CD14-positive monocyte (primary cell): ENCODE results near the gene HIVEP3. TPM values are rescaled to one million over a fixed set of nuclear protein-coding genes. Genes with fewer than 3 reads are reported as not detected.

Source experiments
- DNase-seq, 3 donors: peaks; one replicate each; pipeline ENCODE4 v3.0.0-alpha.2; 2011 to 2022
- H2AFZ ChIP-seq: 2 replicates; pipeline ENCODE4 v1.6.0; 2012; ENCODE audit warnings: mild to moderate bottlenecking, low read depth, low read length, inconsistent platforms; ENCODE audit not compliant: insufficient read depth, poor library complexity, severe bottlenecking
- H3K27ac ChIP-seq, 2 donors: 1 replicate in 1 of 2; 2 replicates in 1 of 2; pipeline ENCODE4 v1.5.1; 2012 to 2013; ENCODE audit warnings: low read length in 2 of 2, control low read depth in 1 of 2, inconsistent platforms in 1 of 2, low read depth in 1 of 2, mild to moderate bottlenecking in 1 of 2
- H3K27me3 ChIP-seq, 2 donors: one replicate each; pipeline versions ENCODE4 v1.6.0 to v1.6.1; 2011 to 2013; ENCODE audit warnings: low read length in 2 of 2; ENCODE audit not compliant: control insufficient read depth in 2 of 2, insufficient read depth in 2 of 2
- H3K36me3 ChIP-seq, 2 donors: replicated peaks in 1 of 2; 1 replicate in 1 of 2; 2 replicates in 1 of 2; pipeline versions ENCODE4 v1.5.1 to v1.6.1; 2012 to 2013; ENCODE audit warnings: low read length in 2 of 2, control low read depth in 1 of 2, inconsistent platforms in 1 of 2, mild to moderate bottlenecking in 1 of 2; ENCODE audit not compliant: insufficient read depth in 2 of 2, control insufficient read depth in 1 of 2
- H3K4me1 ChIP-seq, 2 donors: 1 replicate in 1 of 2; 2 replicates in 1 of 2; pipeline versions ENCODE4 v1.5.1 to v1.6.1; 2012 to 2013; ENCODE audit warnings: low read length in 2 of 2, control low read depth in 1 of 2, inconsistent platforms in 1 of 2, mild to moderate bottlenecking in 1 of 2, moderate library complexity in 1 of 2; ENCODE audit not compliant: insufficient read depth in 2 of 2, control insufficient read depth in 1 of 2
- H3K4me2 ChIP-seq: replicated peaks from 2 replicates; pipeline ENCODE3; 2012; ENCODE audit warnings: low read length, moderate library complexity, mild to moderate bottlenecking; ENCODE audit not compliant: poor library complexity, severe bottlenecking; ENCODE audit errors: extremely low read depth
- H3K4me3 ChIP-seq, 3 experiments: fragments of 200-600 bp in 1 of 3; sonication (generic) in 1 of 3; replicated peaks in 1 of 3; 1 replicate in 2 of 3; 2 replicates in 1 of 3; pipeline ENCODE4 v1.5.1; 2011 to 2013; ENCODE audit warnings: low read length in 3 of 3, mild to moderate bottlenecking in 3 of 3, control low read depth in 2 of 3, low read depth in 2 of 3, inconsistent platforms in 1 of 3, moderate library complexity in 1 of 3
- H3K79me2 ChIP-seq: 2 replicates; pipeline ENCODE4 v1.6.0; 2012; ENCODE audit warnings: mild to moderate bottlenecking, control low read depth, inconsistent platforms, low read length, moderate library complexity; ENCODE audit not compliant: insufficient read depth
- H3K9ac ChIP-seq: 2 replicates; pipeline ENCODE4 v1.6.0; 2017; ENCODE audit warnings: low read length, mild to moderate bottlenecking; ENCODE audit not compliant: insufficient read depth, poor library complexity, severe bottlenecking
- H3K9me3 ChIP-seq, 2 donors: replicated peaks in 1 of 2; 1 replicate in 1 of 2; 2 replicates in 1 of 2; pipeline versions ENCODE4 v1.5.1 to v1.6.1; 2012 to 2013; ENCODE audit warnings: low read length in 2 of 2, control low read depth in 1 of 2; ENCODE audit not compliant: control insufficient read depth in 1 of 2, insufficient read depth in 1 of 2
- H4K20me1 ChIP-seq: 2 replicates; pipeline ENCODE4 v1.6.0; 2012; ENCODE audit warnings: mild to moderate bottlenecking, low read length, control low read depth, moderate library complexity; ENCODE audit not compliant: insufficient read depth
- H3K27ac Mint-ChIP-seq, 7 donors: one replicate each; pipeline ENCODE4 v1.8.0; 2020; ENCODE audit warnings: mild to moderate bottlenecking in 7 of 7, mixed read lengths in 7 of 7, moderate library complexity in 6 of 7, inconsistent platforms in 2 of 7
- H3K27me3 Mint-ChIP-seq, 3 donors: one replicate each; pipeline ENCODE4 v1.8.0; 2021 to 2022; ENCODE audit warnings: low read depth in 3 of 3, mild to moderate bottlenecking in 3 of 3, mixed read lengths in 3 of 3, moderate library complexity in 3 of 3, inconsistent platforms in 1 of 3
- H3K36me3 Mint-ChIP-seq, 2 donors: one replicate each; pipeline ENCODE4 v1.8.0; 2020; ENCODE audit warnings: mixed read lengths in 2 of 2, inconsistent platforms in 1 of 2, mild to moderate bottlenecking in 1 of 2
- H3K4me1 Mint-ChIP-seq: one replicate; pipeline ENCODE4 v1.8.0; 2020; ENCODE audit warnings: mild to moderate bottlenecking, mixed read lengths
- H3K4me3 Mint-ChIP-seq, 2 donors: one replicate each; pipeline ENCODE4 v1.8.0; 2020; ENCODE audit warnings: mild to moderate bottlenecking in 2 of 2, mixed read lengths in 2 of 2, moderate library complexity in 1 of 2
- H3K9me3 Mint-ChIP-seq, 7 donors: one replicate each; pipeline ENCODE4 v1.8.0; 2020 to 2022; ENCODE audit warnings: mixed read lengths in 7 of 7, mild to moderate bottlenecking in 6 of 7, moderate library complexity in 6 of 7, inconsistent platforms in 2 of 7
- WGBS: methylation state at CpG from one replicate; pipeline ENCODE4 v1.1.5; 2013; ENCODE audit warnings: missing lambda C conversion rate; ENCODE audit not compliant: insufficient coverage; 5-methylcytosine and 5-hydroxymethylcytosine counted together
- intact Hi-C, 2 donors: fragments of 100-400 bp; cut with micrococcal nuclease; formaldehyde crosslinking; loops; one replicate each; pipeline versions ENCODE4 v1.15.0 to v1.15.1; 2023
- polyA plus RNA-seq, 3 donors: library from polyadenylated mRNA; depleted of rRNA in 1 of 3; unstranded in 2 of 3; stranded (reverse) in 1 of 3; fragments of 300-500 nt in 2 of 3; fragments of >200 nt in 1 of 3; fragmentation: Illumina TruSeq in 2 of 3; gene quantifications; 1 replicate in 2 of 3; 2 replicates in 1 of 3; pipeline ENCODE4 v1.2.3, GENCODE V29; 2012 to 2021
- TF ChIP-seq, protein P1 (sequence below): fragments of 200-600 bp; IDR thresholded peaks from one replicate; pipeline ENCODE4 v1.8.0; 2022; ENCODE audit warnings: antibody characterized with exemption, mild to moderate bottlenecking

The HIVEP3 gene
- polyA plus RNA-seq, 3 donors, result 1.2 to 3.7 (median 1.8) TPM

DNA sequence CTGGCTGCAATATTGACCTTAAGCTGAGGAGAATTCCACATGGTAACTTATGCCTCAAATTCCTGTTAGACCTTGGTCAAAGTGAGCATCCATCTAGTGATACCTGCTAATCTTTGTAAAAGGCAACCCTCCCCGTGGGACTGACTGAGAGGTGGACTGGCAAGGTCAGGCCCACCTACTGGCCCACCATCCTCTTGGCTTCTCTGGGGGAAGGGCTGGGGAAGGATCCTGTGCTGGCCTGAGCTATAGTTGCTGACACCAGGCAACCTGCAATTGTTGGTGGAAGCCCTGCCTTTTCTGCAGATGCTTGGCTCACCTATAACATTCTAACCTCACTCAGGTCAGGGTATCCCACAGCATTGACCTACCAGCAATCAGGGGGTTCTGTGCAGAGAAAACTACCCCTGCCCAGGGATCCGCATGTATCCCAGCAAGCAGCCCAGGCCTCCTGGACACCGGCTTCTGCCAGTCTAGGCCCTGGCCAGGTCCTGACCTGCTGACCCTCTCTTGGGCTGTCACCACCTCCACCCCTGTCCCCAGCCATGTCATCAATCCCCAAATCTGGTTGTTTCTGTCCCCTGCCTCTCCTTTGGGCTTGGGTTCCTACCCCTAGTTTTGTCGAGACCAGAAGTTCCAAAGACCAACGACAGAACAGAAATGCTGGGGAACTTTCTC lies 326.1 kb downstream of the HIVEP3 start:
- no peaks in the 10 kb centered on the region for H3K79me2 ChIP-seq
- no peak overlapping the region for H3K4me2 ChIP-seq
- H3K27ac Mint-ChIP-seq, result peak overlapping the region in 2 of 7 donors; percentile 13 to 73
- peaks cover 8 to 11% of the 10 kb centered on the region in 2 donors for H3K36me3 Mint-ChIP-seq
- no peaks in the 10 kb centered on the region for H3K4me1 ChIP-seq
- intact Hi-C loops, result no loop called here
- peaks cover 0 to 2% (median 0%) of the 10 kb centered on the region in 3 donors for H3K27me3 Mint-ChIP-seq
- WGBS, result 100% methylated on average over 5 of the region's 5 CpGs
- H3K27ac ChIP-seq, result no peak overlapping the region
- H3K9ac ChIP-seq, result no peak overlapping the region
- H3K4me3 Mint-ChIP-seq, result no peak overlapping the region
- H4K20me1 ChIP-seq, result peaks cover 91% of the 10 kb centered on the region
- H3K9me3 ChIP-seq, result no peaks in the 10 kb centered on the region
- no peak for DNase-seq
- TF ChIP-seq, protein P1, sequence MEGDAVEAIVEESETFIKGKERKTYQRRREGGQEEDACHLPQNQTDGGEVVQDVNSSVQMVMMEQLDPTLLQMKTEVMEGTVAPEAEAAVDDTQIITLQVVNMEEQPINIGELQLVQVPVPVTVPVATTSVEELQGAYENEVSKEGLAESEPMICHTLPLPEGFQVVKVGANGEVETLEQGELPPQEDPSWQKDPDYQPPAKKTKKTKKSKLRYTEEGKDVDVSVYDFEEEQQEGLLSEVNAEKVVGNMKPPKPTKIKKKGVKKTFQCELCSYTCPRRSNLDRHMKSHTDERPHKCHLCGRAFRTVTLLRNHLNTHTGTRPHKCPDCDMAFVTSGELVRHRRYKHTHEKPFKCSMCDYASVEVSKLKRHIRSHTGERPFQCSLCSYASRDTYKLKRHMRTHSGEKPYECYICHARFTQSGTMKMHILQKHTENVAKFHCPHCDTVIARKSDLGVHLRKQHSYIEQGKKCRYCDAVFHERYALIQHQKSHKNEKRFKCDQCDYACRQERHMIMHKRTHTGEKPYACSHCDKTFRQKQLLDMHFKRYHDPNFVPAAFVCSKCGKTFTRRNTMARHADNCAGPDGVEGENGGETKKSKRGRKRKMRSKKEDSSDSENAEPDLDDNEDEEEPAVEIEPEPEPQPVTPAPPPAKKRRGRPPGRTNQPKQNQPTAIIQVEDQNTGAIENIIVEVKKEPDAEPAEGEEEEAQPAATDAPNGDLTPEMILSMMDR, result no peak
- no peaks in the 10 kb centered on the region for H3K27me3 ChIP-seq
- peaks cover 0 to 4% (median 2%) of the 10 kb centered on the region in 7 donors for H3K9me3 Mint-ChIP-seq
- peaks cover 2% of the 10 kb centered on the region for H3K4me1 Mint-ChIP-seq
- H3K36me3 ChIP-seq, result peaks cover 0 to 5% of the 10 kb centered on the region in 2 donors
- H2AFZ ChIP-seq, result no peak overlapping the region
- H3K4me3 ChIP-seq, result no peak overlapping the region

DNA sequence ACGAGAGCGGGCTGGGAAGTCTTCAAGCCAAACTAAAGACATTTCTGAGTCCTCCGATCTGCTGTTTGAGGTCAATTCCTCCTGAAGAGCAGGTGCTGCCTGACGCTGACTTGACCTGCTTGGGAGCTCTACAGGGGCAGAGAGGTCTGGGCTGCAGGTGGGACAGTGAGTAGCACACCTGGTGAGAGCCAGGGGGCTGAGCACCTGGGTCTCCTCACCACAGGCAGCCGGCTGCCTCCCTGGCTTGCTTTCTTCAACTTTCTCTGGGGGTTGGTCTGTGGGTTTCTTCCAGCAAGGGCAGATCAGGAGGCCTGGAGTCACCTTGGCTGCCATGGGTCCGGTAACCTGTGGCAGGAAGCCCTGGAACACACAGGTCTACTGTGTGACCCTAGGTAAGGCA lies 326.8 kb downstream of the HIVEP3 start:
- H2AFZ ChIP-seq, result no peak overlapping the region
- TF ChIP-seq, protein P1, result no peak
- intact Hi-C loops, result no loop called here
- DNase-seq, result no peak
- H3K4me3 ChIP-seq, result no peak overlapping the region
- no peak overlapping the region for H3K4me2 ChIP-seq
- no peaks in the 10 kb centered on the region for H3K79me2 ChIP-seq
- H3K9me3 ChIP-seq, result no peaks in the 10 kb centered on the region
- H3K27ac ChIP-seq, result no peak overlapping the region
- peaks cover 88% of the 10 kb centered on the region for H4K20me1 ChIP-seq
- H3K36me3 ChIP-seq, result peaks cover 0 to 6% of the 10 kb centered on the region in 2 donors
- peaks cover 0 to 2% (median 0%) of the 10 kb centered on the region in 3 donors for H3K27me3 Mint-ChIP-seq
- peaks cover 12 to 14% of the 10 kb centered on the region in 2 donors for H3K36me3 Mint-ChIP-seq
- no peaks in the 10 kb centered on the region for H3K4me1 ChIP-seq
- peaks cover under 1% of the 10 kb centered on the region for H3K4me1 Mint-ChIP-seq
- H3K9ac ChIP-seq, result no peak overlapping the region
- no peaks in the 10 kb centered on the region for H3K27me3 ChIP-seq
- peaks cover 0 to 4% (median 2%) of the 10 kb centered on the region in 7 donors for H3K9me3 Mint-ChIP-seq
- no peak overlapping the region for H3K4me3 Mint-ChIP-seq
- H3K27ac Mint-ChIP-seq, result peak overlapping the region in 1 of 7 donors; percentile 73
- WGBS, result 100% methylated on average over 5 of the region's 6 CpGs
